ENCODE results near the gene BICRA. TPM values are rescaled to one million over a fixed set of nuclear protein-coding genes. Genes with fewer than 3 reads are reported as not detected.

BICRA gene
- total and polyA plus RNA-seq, 2 of the 8 experiments (the other 6 are each of a cell fraction or from before 2014, with no cell fraction given) = 1.5 to 29.2 TPM

DNA sequence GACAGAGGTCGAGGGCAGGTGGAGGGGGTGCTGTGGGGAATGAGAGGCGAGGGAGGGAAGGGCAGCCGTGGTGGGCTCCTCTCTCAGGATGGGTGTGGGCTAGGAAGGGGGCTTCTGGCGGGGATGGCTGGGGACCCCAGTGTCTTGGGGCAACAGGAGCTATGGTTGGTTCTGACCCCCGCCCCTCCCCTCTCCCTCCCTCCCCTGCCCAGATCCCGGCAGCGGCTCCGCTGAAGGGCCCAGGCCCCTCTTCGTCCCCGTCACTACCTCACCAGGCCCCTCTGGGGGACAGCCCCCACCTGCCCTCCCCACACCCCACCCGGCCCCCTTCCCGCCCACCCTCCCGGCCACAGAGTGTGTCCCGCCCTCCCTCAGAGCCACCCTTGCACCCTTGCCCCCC lies 85.0 kb downstream of the BICRA start (continued):
- TF ChIP-seq TAF7 (optimal IDR thresholded peaks at IDR 0.05; ENCODE audit: borderline replicate concordance, low read depth, low read length) (no peak), FOSL1 (IDR thresholded peaks at IDR 0.05; ENCODE audit: insufficient read depth, low read depth, low read length) (no peak), TEAD4 (IDR thresholded peaks at IDR 0.05; ENCODE audit: low read depth, low read length) (no peak), POLR2AphosphoS5 (IDR thresholded peaks at IDR 0.05; ENCODE audit: low read depth, low read length) (no peak)

All from H1 (cell line).